ENCODE results near the gene RHOXF1. TPM values are rescaled to one million over a fixed set of nuclear protein-coding genes. Genes with fewer than 3 reads are reported as not detected.
"Not testable (repeated sequence)": the region's sequence is repeated elsewhere in the genome, so short reads cannot be mapped to it uniquely, and the experiment has no call there.

Gene RHOXF1
- polyA plus RNA-seq, 1 donor: 0.35 TPM

DNA sequence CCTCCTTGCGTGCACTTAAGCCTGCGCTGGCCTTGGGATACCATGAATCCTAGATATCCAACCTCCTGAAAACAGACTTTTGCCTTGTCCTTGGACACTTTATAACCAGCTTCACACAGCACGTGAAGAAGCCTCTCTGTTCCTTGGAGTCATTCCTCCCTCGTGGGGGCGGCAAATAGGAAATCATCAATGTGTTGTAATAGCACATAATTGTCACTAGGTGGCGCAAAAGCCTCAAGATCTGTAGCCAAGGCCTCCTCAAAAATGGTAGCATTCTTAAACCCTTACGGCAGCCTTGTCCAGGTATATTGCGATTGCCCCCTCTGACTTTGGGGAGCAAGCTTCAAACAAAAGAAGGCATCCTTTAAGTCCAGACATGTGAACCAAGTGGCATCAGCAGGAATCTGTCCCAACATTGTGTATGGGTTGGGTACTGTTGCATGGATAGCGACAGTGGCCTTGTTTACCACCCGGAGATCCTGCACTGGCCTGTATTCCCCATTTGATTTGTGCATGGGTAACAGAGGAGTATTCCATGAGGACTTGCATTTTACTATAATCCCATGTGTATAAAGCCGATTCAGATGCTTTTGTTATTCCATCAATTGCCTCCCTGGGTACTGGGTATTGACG lies 30.0 kb downstream of the RHOXF1 start:
- DNase-seq: not testable (repeated sequence)

DNA sequence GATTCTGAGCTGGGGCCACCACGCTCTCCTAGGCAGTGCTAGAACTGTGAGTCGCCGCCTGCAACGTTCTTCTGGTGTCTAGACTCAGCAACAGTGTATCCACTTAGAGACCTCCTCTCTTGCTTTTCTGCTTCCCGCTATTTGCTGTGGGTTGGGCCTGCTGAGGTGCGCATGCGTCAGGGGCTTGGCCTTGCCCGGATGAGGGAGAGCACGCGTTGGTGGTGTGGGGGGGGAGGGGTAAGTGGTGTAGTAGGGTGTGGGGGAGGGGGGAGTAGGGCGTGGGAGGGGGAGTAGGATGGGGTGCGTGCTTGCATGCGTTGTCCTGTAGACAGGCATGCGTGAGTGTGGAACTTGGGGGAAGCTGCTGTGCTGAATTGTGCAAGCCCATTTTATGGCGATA lies 38.1 kb downstream of the RHOXF1 start, which contains the start of gene RHOXF2B:
RHOXF2B (minus strand) TSS at position 101 of the 400 bp plus-strand sequence. CDS start 138 bp downstream, outside the sequence.
- DNase-seq: not testable (repeated sequence)

DNA sequence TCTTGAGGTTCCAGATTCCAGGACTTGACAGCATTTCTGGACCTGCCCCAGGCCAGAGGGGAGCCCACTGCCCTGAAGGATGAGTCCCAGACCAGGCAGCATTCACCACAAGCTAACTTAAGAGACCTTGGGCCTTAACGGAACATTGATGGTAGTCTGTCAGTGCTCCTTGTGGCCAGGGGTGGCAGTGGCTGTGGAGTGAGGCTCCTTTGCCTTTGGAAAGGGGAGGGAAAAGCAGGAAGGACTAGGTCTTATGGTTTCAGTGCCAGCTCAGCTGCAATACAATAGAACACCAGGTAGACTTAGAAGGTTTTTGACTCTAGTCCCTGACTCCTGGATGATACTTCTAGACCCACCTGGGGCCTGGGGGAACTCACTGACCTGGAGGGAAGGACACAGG lies 49.5 kb downstream of the RHOXF1 start:
- not testable (repeated sequence) for DNase-seq

Other genes with a start within 250 kb of the RHOXF1 start
- 9.2 TPM for gene RNF113A, start 244.2 kb downstream of the RHOXF1 start, polyA plus RNA-seq (ENCODE audit: insufficient read length)
- 79.5 TPM for gene NDUFA1, start 244.1 kb downstream of the RHOXF1 start, polyA plus RNA-seq (ENCODE audit: insufficient read length)
- not detected for gene AKAP14, start 220.0 kb downstream of the RHOXF1 start, polyA plus RNA-seq (ENCODE audit: insufficient read length)
- gene NKAP, start 172.2 kb downstream of the RHOXF1 start, polyA plus RNA-seq (ENCODE audit: insufficient read length): 7.8 TPM
- gene RHOXF2B, start 38.2 kb downstream of the RHOXF1 start, polyA plus RNA-seq (ENCODE audit: insufficient read length): not detected
- 0.06 TPM for gene RHOXF2, start 42.7 kb upstream of the RHOXF1 start, polyA plus RNA-seq (ENCODE audit: insufficient read length)
- gene ZBTB33, start 134.9 kb upstream of the RHOXF1 start, polyA plus RNA-seq (ENCODE audit: insufficient read length): 12.1 TPM
- gene TMEM255A, start 195.5 kb upstream of the RHOXF1 start, polyA plus RNA-seq (ENCODE audit: insufficient read length): 15.0 TPM
- 296 TPM for gene ATP1B4, start 246.2 kb upstream of the RHOXF1 start, polyA plus RNA-seq (ENCODE audit: insufficient read length)

All from hindlimb muscle (tissue), 1 donor.